CD8-positive, alpha-beta memory T cell (primary cell): ENCODE data around the gene CELF4. TPM values are rescaled to one million over a fixed set of nuclear protein-coding genes. Genes with fewer than 3 reads are reported as not detected.

Source experiments
- CTCF ChIA-PET: fragments of 350-600 bp; sonication (Branson Sonifier 250); formaldehyde crosslinking; loops from one replicate; lab custom pipeline; 2021; ENCODE audit warnings: antibody characterized with exemption; lab: Charles Lee
- POLR2A ChIA-PET: fragments of 350-600 bp; sonication (Branson Sonifier 250); formaldehyde crosslinking; loops from one replicate; lab custom pipeline; 2021; ENCODE audit warnings: antibody characterized with exemption; lab: Charles Lee
- DNase-seq, 5 donors: peaks; one replicate each; pipeline versions ENCODE4 v3.0.0 to v3.0.0-alpha.2; 2020 to 2022; ENCODE audit warnings: mixed read lengths in 1 of 5
- H3K27ac ChIP-seq: one replicate; pipeline ENCODE4 v1.7.0; 2013; ENCODE audit warnings: low read depth, mild to moderate bottlenecking, low read length, moderate library complexity
- H3K27me3 ChIP-seq: 2 replicates; pipeline ENCODE4 v1.7.0; 2013; ENCODE audit warnings: low read length, mild to moderate bottlenecking; ENCODE audit not compliant: insufficient read depth, poor library complexity, severe bottlenecking
- H3K36me3 ChIP-seq: 2 replicates; pipeline ENCODE4 v1.7.0; 2013; ENCODE audit warnings: mild to moderate bottlenecking, low read length, moderate library complexity; ENCODE audit not compliant: insufficient read depth
- H3K4me1 ChIP-seq: 2 replicates; pipeline ENCODE4 v1.7.0; 2013; ENCODE audit warnings: mild to moderate bottlenecking, low read length, moderate library complexity; ENCODE audit not compliant: insufficient read depth
- H3K4me3 ChIP-seq: 2 replicates; pipeline ENCODE4 v1.7.0; 2013; ENCODE audit warnings: mild to moderate bottlenecking, low read length
- H3K9me3 ChIP-seq: 2 replicates; pipeline ENCODE4 v1.7.0; 2013; ENCODE audit warnings: mild to moderate bottlenecking, low read length
- H3K27ac Mint-ChIP-seq, 8 donors: one replicate each; pipeline ENCODE4 v1.8.0; 2020 to 2021; ENCODE audit warnings: mixed read lengths in 8 of 8, mild to moderate bottlenecking in 6 of 8, inconsistent platforms in 3 of 8, moderate library complexity in 3 of 8
- H3K27me3 Mint-ChIP-seq, 2 donors: one replicate each; pipeline ENCODE4 v1.8.0; 2020 to 2021; ENCODE audit warnings: mixed read lengths in 2 of 2, mild to moderate bottlenecking in 1 of 2, moderate library complexity in 1 of 2
- H3K36me3 Mint-ChIP-seq, 3 donors: one replicate each; pipeline ENCODE4 v1.8.0; 2020 to 2021; ENCODE audit warnings: mixed read lengths in 3 of 3, inconsistent platforms in 1 of 3, mild to moderate bottlenecking in 1 of 3
- H3K4me1 Mint-ChIP-seq, 3 donors: one replicate each; pipeline ENCODE4 v1.8.0; 2020 to 2021; ENCODE audit warnings: mixed read lengths in 3 of 3, inconsistent platforms in 1 of 3, mild to moderate bottlenecking in 1 of 3
- H3K4me3 Mint-ChIP-seq, 7 donors: one replicate each; pipeline ENCODE4 v1.8.0; 2020 to 2021; ENCODE audit warnings: mixed read lengths in 7 of 7, mild to moderate bottlenecking in 6 of 7, moderate library complexity in 4 of 7, inconsistent platforms in 2 of 7
- H3K9me3 Mint-ChIP-seq, 5 donors: one replicate each; pipeline ENCODE4 v1.8.0; 2020 to 2022; ENCODE audit warnings: mixed read lengths in 5 of 5, mild to moderate bottlenecking in 3 of 5, moderate library complexity in 2 of 5, inconsistent platforms in 1 of 5
- polyA plus RNA-seq: library from polyadenylated mRNA; unstranded; fragments of 300-500 nt; fragmentation: Illumina TruSeq; gene quantifications from one replicate; pipeline ENCODE4 v1.2.3, GENCODE V29; 2021
- total RNA-seq, 2 experiments: library from RNA; stranded (reverse); gene quantifications; one replicate each; pipeline ENCODE4 v1.2.3, GENCODE V29; 2021

CELF4 gene
- total and polyA plus RNA-seq, 3 experiments from 2014 or later = not detected

DNA sequence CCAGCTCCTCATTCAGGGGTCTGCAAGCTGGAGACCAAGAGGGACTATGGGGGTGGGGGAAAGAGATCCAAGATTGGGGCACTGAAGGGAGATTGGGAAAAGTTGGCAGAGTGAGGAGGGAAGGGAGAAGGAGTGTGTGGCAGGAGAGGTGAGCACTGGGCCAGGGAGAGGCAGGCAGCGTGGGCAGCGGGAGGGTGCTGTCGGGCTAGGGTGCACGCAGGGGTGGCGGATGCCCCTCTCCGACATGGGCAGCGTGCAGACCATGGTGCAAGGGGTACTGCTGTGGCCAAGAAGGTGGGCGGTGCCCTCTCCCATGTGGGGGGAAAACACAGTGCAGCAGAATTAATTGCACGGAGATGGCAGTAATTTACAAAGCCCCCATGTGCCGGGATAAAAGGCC, 74.1 kb downstream of the CELF4 start:
- Histone ChIP-seq H3K9me3 (no peaks in the 10 kb centered on the region), H3K27ac (no peak overlapping the region), H3K27me3 (peaks cover 10% of the 10 kb centered on the region), H3K4me1 (no peaks in the 10 kb centered on the region), H3K4me3 (no peak overlapping the region), H3K36me3 (no peaks in the 10 kb centered on the region)
- peaks cover 0 to 7% (median 2%) of the 10 kb centered on the region in 5 donors for H3K9me3 Mint-ChIP-seq
- H3K27me3 Mint-ChIP-seq = peaks cover 26 to 36% of the 10 kb centered on the region in 2 donors
- DNase-seq = no peak
- H3K4me1 Mint-ChIP-seq = peaks cover 0 to 1% (median 0%) of the 10 kb centered on the region in 3 donors
- ChIA-PET POLR2A (no interaction called here), CTCF (no interaction called here)
- no peak overlapping the region for H3K27ac Mint-ChIP-seq
- no peak overlapping the region for H3K4me3 Mint-ChIP-seq
- H3K36me3 Mint-ChIP-seq = no peaks in the 10 kb centered on the region

DNA sequence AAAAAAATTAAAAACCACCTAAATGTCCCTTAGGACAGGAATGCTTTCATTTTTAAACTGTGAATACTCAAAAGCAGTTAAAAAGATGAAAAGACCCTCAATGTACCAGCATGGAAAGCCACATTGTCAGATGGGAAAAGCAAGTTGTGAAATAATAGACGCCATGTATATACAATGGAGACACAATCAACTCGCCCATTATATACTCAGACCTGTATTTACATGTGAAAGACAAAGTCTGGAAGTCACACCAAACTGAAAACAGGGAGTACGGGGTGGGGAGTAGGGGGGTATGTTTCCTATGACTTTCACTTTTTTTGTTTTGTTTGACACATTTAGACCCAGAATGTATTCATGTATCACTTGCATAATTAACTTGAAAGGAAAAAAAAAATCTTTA, 75.6 kb downstream of the CELF4 start:
- Mint-ChIP-seq H3K9me3 (peaks cover 0 to 9% (median 5%) of the 10 kb centered on the region in 5 donors), H3K27me3 (peaks cover 34 to 46% of the 10 kb centered on the region in 2 donors), H3K27ac (no peak overlapping the region), H3K4me3 (no peak overlapping the region), H3K36me3 (no peaks in the 10 kb centered on the region), H3K4me1 (peaks cover 0 to 8% (median 3%) of the 10 kb centered on the region in 3 donors)
- H3K36me3 ChIP-seq = no peaks in the 10 kb centered on the region
- H3K4me1 ChIP-seq = no peaks in the 10 kb centered on the region
- ChIA-PET POLR2A (no interaction called here), CTCF (no interaction called here)
- no peak overlapping the region for H3K27ac ChIP-seq
- H3K27me3 ChIP-seq = peaks cover 18% of the 10 kb centered on the region
- H3K4me3 ChIP-seq = no peak overlapping the region
- no peak for DNase-seq
- no peaks in the 10 kb centered on the region for H3K9me3 ChIP-seq

DNA sequence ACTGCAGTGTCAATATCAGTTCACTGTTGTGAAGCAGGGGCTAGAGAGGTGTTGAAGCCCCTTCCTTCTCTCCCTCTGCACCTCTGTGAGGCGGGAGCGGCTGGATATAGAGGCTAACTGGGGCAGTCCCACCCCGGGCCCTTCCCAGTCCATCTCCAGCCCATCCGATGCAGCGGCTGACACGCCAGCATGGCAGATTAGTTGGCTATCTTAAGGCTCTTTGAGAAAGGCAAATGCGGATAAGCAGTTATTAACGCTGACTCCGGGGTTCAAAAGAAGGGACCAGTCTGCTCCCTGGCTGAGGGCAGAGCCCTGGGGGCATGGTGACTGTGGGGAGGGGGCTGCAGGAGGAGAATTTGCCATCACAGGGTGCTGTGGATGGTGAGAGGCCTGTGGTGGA, 76.6 kb downstream of the CELF4 start:
- Histone ChIP-seq H3K27me3 (peaks cover 23% of the 10 kb centered on the region), H3K36me3 (no peaks in the 10 kb centered on the region), H3K9me3 (no peaks in the 10 kb centered on the region), H3K27ac (no peak overlapping the region), H3K4me3 (no peak overlapping the region), H3K4me1 (no peaks in the 10 kb centered on the region)
- H3K36me3 Mint-ChIP-seq = no peaks in the 10 kb centered on the region
- ChIA-PET POLR2A (no interaction called here), CTCF (no interaction called here)
- peaks cover 0 to 8% (median 5%) of the 10 kb centered on the region in 3 donors for H3K4me1 Mint-ChIP-seq
- no peak for DNase-seq
- H3K27me3 Mint-ChIP-seq = peaks cover 41 to 55% of the 10 kb centered on the region in 2 donors
- no peak overlapping the region for H3K4me3 Mint-ChIP-seq
- no peak overlapping the region for H3K27ac Mint-ChIP-seq
- H3K9me3 Mint-ChIP-seq = peaks cover 0 to 9% (median 5%) of the 10 kb centered on the region in 5 donors

DNA sequence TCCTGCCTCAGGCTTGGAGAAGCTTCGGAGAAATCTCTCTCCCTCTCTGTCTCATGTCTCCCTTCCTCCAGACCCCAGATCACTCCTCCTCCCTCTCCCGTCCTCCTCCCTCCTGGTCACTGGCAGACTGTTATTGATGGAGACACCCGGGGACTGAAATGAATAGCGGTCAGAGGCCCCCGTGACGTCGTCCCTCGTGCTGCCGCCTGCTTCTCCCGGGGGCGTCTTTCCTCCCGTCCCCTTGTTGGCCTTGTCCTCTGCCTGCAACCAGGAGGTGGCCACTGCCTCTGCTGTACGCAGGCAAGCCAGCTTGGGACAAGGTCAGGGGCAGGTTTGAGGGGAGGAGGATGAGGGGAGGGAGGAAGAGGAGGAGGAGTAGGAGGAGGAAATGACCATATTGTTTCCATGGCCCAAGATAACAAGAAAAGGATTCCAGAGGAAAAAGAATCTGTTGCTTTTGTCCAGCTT, 78.2 kb downstream of the CELF4 start:
- CTCF ChIA-PET = no interaction called here

DNA sequence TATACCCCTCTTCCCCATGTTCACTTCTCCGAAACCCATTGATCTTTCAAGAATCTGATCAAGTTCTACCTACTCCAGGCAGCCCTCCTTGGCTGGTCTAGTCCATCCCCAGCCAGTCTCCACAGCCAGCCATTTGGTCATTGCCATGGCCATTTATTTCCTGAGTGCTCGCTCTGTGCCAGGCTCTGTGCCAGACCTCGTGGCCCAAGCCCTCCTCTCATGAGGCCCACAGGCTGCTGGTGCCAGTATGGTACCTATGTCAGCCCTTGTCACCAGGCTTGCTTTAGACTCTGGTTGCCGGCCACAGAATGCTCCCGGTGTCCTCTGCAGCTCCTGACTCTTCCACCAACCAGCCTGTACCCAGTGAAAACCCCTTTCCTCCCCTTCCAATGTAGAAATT, 78.8 kb downstream of the CELF4 start:
- peaks cover 0 to 8% (median 5%) of the 10 kb centered on the region in 3 donors for H3K4me1 Mint-ChIP-seq
- POLR2A ChIA-PET = no interaction called here
- H3K9me3 ChIP-seq = no peaks in the 10 kb centered on the region
- no peaks in the 10 kb centered on the region for H3K36me3 ChIP-seq
- no peak overlapping the region for H3K27ac ChIP-seq
- H3K27ac Mint-ChIP-seq = no peak overlapping the region
- no peaks in the 10 kb centered on the region for H3K36me3 Mint-ChIP-seq
- H3K27me3 ChIP-seq = peaks cover 23% of the 10 kb centered on the region
- peaks cover 0 to 10% (median 5%) of the 10 kb centered on the region in 5 donors for H3K9me3 Mint-ChIP-seq
- peak overlapping the region in 1 of 7 donors; percentile 13 for H3K4me3 Mint-ChIP-seq
- DNase-seq = no peak
- H3K4me3 ChIP-seq = no peak overlapping the region
- H3K4me1 ChIP-seq = no peaks in the 10 kb centered on the region
- H3K27me3 Mint-ChIP-seq = peaks cover 37 to 54% of the 10 kb centered on the region in 2 donors
- CTCF ChIA-PET = no interaction called here

More for the DNA sequence above, 78.2 kb downstream of the CELF4 start:
- DNase-seq = no peak
- Histone ChIP-seq H3K27ac (no peak overlapping the region), H3K4me1 (no peaks in the 10 kb centered on the region), H3K36me3 (no peaks in the 10 kb centered on the region), H3K4me3 (no peak overlapping the region), H3K27me3 (peaks cover 23% of the 10 kb centered on the region), H3K9me3 (no peaks in the 10 kb centered on the region)
- Mint-ChIP-seq H3K27ac (no peak overlapping the region), H3K27me3 (peaks cover 37 to 54% of the 10 kb centered on the region in 2 donors), H3K4me3 (no peak overlapping the region), H3K9me3 (peaks cover 0 to 10% (median 5%) of the 10 kb centered on the region in 5 donors), H3K36me3 (no peaks in the 10 kb centered on the region), H3K4me1 (peaks cover 0 to 8% (median 5%) of the 10 kb centered on the region in 3 donors)
- POLR2A ChIA-PET = no interaction called here

DNA sequence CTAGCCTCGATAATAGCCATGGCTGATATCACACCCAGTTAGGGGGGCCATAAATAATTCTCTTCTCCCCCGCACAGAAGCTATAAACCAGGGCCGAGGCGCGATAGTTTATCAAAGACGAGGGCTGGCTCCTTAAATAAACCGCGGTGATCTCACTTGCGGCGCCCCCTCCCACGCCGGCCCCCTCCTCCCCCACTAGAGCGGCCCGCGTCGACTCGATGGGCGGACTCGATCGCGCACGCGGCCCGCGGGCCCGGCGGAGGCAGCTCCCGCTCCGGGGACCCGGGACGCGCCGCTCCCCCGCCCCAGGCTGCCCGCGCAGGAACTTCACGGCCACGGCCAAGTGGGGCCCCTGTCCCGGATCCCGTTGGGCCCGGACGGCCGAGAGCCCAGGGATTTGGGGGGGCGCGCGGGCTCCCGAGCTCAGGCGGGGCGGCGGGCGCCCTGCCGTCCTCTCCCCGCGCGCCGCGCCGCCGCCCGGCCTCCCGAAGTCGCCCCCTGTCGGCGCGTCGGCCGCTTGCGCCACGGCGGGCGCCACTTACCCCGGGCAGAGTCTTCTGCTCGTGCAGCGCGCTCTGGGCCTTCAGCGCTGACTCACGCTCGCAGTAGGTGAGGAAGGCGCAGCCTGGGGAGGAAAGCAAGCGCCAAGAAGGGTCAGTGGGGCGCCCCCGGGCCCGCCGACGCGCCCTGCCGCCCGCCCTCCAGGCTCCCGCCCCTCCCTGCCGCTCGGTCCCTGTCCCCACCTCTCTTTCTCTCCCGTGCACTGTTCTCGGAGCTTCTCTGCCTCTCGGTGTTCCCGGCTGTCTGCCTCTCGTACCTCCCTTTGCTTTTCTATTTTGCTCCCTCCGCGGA, 80.4 kb downstream of the CELF4 start:
- no peak overlapping the region for H3K4me3 Mint-ChIP-seq
- H3K9me3 Mint-ChIP-seq = peaks cover 0 to 10% (median 5%) of the 10 kb centered on the region in 5 donors
- H3K4me1 Mint-ChIP-seq = peaks cover 0 to 8% (median 5%) of the 10 kb centered on the region in 3 donors
- DNase-seq = no peak
- no peak overlapping the region for H3K27ac Mint-ChIP-seq
- peaks cover 23% of the 10 kb centered on the region for H3K27me3 ChIP-seq
- H3K36me3 ChIP-seq = no peaks in the 10 kb centered on the region
- no peaks in the 10 kb centered on the region for H3K4me1 ChIP-seq
- no peak overlapping the region for H3K27ac ChIP-seq
- H3K9me3 ChIP-seq = no peaks in the 10 kb centered on the region
- H3K27me3 Mint-ChIP-seq = peaks cover 33 to 50% of the 10 kb centered on the region in 2 donors
- POLR2A ChIA-PET = no interaction called here
- CTCF ChIA-PET = no interaction called here
- no peaks in the 10 kb centered on the region for H3K36me3 Mint-ChIP-seq
- H3K4me3 ChIP-seq = no peak overlapping the region

DNA sequence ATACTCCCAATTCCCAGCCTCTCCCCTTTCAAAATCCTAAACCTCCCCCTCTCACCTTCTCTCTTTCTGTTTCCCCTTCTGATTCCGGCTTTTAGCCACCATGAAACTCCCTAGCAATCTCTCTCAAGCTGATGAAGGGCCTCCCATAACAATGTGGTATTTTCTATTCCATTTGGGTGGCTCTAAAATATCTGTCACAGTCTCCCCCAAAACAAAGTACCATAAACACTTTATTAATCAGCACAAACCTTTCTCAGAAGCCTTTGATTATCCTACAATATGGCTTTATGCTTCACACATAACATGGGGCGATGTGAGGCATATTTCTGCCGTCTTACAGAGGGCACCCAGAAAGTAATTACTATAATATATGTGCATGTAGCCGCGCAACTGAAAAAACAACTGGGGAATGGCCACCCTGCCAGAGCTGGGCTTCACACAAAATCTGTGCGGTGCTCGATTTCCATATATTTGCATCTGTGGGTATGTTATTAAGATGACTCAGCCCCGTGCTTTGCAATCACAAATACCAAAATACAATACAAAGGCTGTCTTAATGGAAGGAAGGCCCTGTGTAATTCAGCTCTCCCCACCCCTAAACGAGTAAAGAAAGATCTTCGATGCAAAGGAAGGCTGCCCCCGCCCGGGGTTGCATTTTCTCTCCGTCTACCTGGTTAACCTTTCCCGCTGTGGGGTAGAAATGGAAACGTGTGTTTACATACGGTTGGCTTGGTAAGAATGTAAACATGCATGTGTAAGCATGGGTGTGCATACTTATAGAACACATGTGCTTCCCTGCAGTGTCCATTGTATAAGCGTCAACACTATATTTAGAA, 81.4 kb downstream of the CELF4 start:
- no peaks in the 10 kb centered on the region for H3K4me1 ChIP-seq
- ChIA-PET CTCF (no interaction called here), POLR2A (no interaction called here)
- Mint-ChIP-seq H3K27me3 (peaks cover 34 to 51% of the 10 kb centered on the region in 2 donors), H3K27ac (no peak overlapping the region), H3K4me3 (no peak overlapping the region), H3K9me3 (peaks cover 0 to 10% (median 5%) of the 10 kb centered on the region in 5 donors), H3K36me3 (no peaks in the 10 kb centered on the region), H3K4me1 (peaks cover 0 to 8% (median 5%) of the 10 kb centered on the region in 3 donors)
- no peaks in the 10 kb centered on the region for H3K9me3 ChIP-seq
- H3K4me3 ChIP-seq = no peak overlapping the region
- DNase-seq = no peak
- H3K27ac ChIP-seq = no peak overlapping the region
- peaks cover 23% of the 10 kb centered on the region for H3K27me3 ChIP-seq
- H3K36me3 ChIP-seq = no peaks in the 10 kb centered on the region
